Forelimb muscle (tissue), 1 donor: ENCODE data around the gene QKI. TPM values are rescaled to one million over a fixed set of nuclear protein-coding genes. Genes with fewer than 3 reads are reported as not detected.

Experiments
- DNase-seq: peaks from one replicate; pipeline ENCODE4 v3.0.0-alpha.2; 2013; ENCODE audit warnings: low read depth
- polyA plus RNA-seq: library from polyadenylated mRNA; unstranded; fragments of 120-200 nt; gene quantifications from one replicate; pipeline ENCODE4 v1.2.1, GENCODE V29; 2013; ENCODE audit not compliant: insufficient read length

QKI gene
- polyA plus RNA-seq, 1 donor = 230 TPM

- DNase-seq = no peak
Observed at GRCh38 chr6:163486821-163487220, 72.3 kb downstream of the QKI start.

- DNase-seq = no peak
Observed at GRCh38 chr6:163487606-163488005, 73.1 kb downstream of the QKI start.

GRCh38 chr6:163489584-163489983 lies 75.1 kb downstream of the QKI start:
- DNase-seq = no peak

- no peak for DNase-seq
Observed at GRCh38 chr6:163490826-163491577, 76.5 kb downstream of the QKI start.

- no peak for DNase-seq
Observed at GRCh38 chr6:163491737-163492300, 77.3 kb downstream of the QKI start.

GRCh38 chr6:163494279-163494727 lies 79.8 kb downstream of the QKI start:
- no peak for DNase-seq

GRCh38 chr6:163496205-163496604 lies 81.7 kb downstream of the QKI start:
- DNase-seq = no peak

- DNase-seq = no peak
Observed at GRCh38 chr6:163500105-163500504, 85.6 kb downstream of the QKI start.

- no peak for DNase-seq
Observed at GRCh38 chr6:163501026-163501425, 86.5 kb downstream of the QKI start.

- DNase-seq = no peak
Observed at GRCh38 chr6:163501439-163501838, 86.9 kb downstream of the QKI start.

GRCh38 chr6:163504984-163505640 lies 90.6 kb downstream of the QKI start:
- DNase-seq = no peak

GRCh38 chr6:163507965-163508364 lies 93.4 kb downstream of the QKI start:
- DNase-seq = no peak

- DNase-seq = no peak
Observed at GRCh38 chr6:163513003-163513402, 98.5 kb downstream of the QKI start.

- no peak for DNase-seq
Observed at GRCh38 chr6:163513570-163514166, 99.2 kb downstream of the QKI start.

- DNase-seq = no peak
Observed at GRCh38 chr6:163516908-163517307, 102.4 kb downstream of the QKI start.

GRCh38 chr6:163520956-163521355 lies 106.4 kb downstream of the QKI start:
- no peak for DNase-seq

- no peak for DNase-seq
Observed at GRCh38 chr6:163522033-163522432, 107.5 kb downstream of the QKI start.

GRCh38 chr6:163525926-163526325 lies 111.4 kb downstream of the QKI start:
- no peak for DNase-seq

- no peak for DNase-seq
Observed at GRCh38 chr6:163526346-163526745, 111.8 kb downstream of the QKI start.

GRCh38 chr6:163527291-163527690 lies 112.8 kb downstream of the QKI start:
- no peak for DNase-seq

- DNase-seq = no peak
Observed at GRCh38 chr6:163529605-163530004, 115.1 kb downstream of the QKI start.

GRCh38 chr6:163530406-163530805 lies 115.9 kb downstream of the QKI start:
- no peak for DNase-seq

- DNase-seq = no peak
Observed at GRCh38 chr6:163531122-163531521, 116.6 kb downstream of the QKI start.
